ENCODE data around the gene ADTRP. TPM values are rescaled to one million over a fixed set of nuclear protein-coding genes. Genes with fewer than 3 reads are reported as not detected.

Gene ADTRP
- total RNA-seq, 1 experiment from 2014 or later, result 0.86 TPM

- BruUV-seq (replicated peaks), result no TSS peak
- Histone ChIP-seq H3K9me2 (ENCODE audit: insufficient read depth) (no peaks in the 10 kb centered on the region), H3K27me3 (ENCODE audit: insufficient read depth, low read length) (no peaks in the 10 kb centered on the region), H3K4me3 (replicated peaks in 1 of 2; ENCODE audit: low read depth in 1 of 2, low read length in 2 of 2) (no peak overlapping the region), H3K9ac (ENCODE audit: low read length) (no peak overlapping the region), H3K4me2 (ENCODE audit: low read length) (no peak overlapping the region), H3K36me3 (ENCODE audit: control insufficient read depth in 1 of 2, insufficient read depth in 2 of 2, low read length in 2 of 2) (no peaks in the 10 kb centered on the region), H4K20me1 (ENCODE audit: insufficient read depth) (no peaks in the 10 kb centered on the region), H3K27ac (ENCODE audit: low read depth, low read length) (no peak overlapping the region), H3K9me3 (ENCODE audit: control insufficient read depth in 1 of 2, insufficient read depth in 1 of 2, low read depth in 1 of 2, low read length in 2 of 2) (no peaks in the 10 kb centered on the region), H3K79me2 (ENCODE audit: insufficient read depth, low read length) (no peaks in the 10 kb centered on the region), H2AFZ (ENCODE audit: low read depth, low read length, poor library complexity, severe bottlenecking) (no peak overlapping the region), H3K4me1 (ENCODE audit: control insufficient read depth in 1 of 2, insufficient read depth in 2 of 2, low read length in 2 of 2) (peaks cover 0 to 5% of the 10 kb centered on the region in 2 experiments; a peak in 1 of 4 replicates)
- DNase-seq (ENCODE audit: low read depth, low spot score) (no peak), ATAC-seq (no peak)
- POLR2A ChIA-PET, result no interaction called here
- TF ChIP-seq, protein P1, sequence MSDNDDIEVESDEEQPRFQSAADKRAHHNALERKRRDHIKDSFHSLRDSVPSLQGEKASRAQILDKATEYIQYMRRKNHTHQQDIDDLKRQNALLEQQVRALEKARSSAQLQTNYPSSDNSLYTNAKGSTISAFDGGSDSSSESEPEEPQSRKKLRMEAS (IDR thresholded peaks at IDR 0.05), result no peak
- TF ChIP-seq CBX3 (IDR thresholded peaks at IDR 0.05; ENCODE audit: low read depth), result no peak
- no peak for TF ChIP-seq ATF3 (IDR thresholded peaks at IDR 0.05)
- intact Hi-C loops (cut with micrococcal nuclease), result no loop called here
- RAD21 ChIA-PET (ENCODE audit: low non-redundant PET in 1 of 2, low total read pairs in 2 of 2, uncharacterized antibody in 2 of 2, unreplicated experiment in 2 of 2), result no interaction called here
- CTCF ChIA-PET, result no interaction called here
Observed at GRCh38 chr6:11811644-11812264, 33.2 kb upstream of the ADTRP start.

GRCh38 chr6:11810854-11811643 lies 32.4 kb upstream of the ADTRP start:
- H4K20me1 ChIP-seq (ENCODE audit: insufficient read depth), result no peaks in the 10 kb centered on the region
- ChIA-PET RAD21 (ENCODE audit: low non-redundant PET in 1 of 2, low total read pairs in 2 of 2, uncharacterized antibody in 2 of 2, unreplicated experiment in 2 of 2) (no interaction called here), CTCF (no interaction called here), POLR2A (no interaction called here)
- ATAC-seq, result no peak
- H3K9me3 ChIP-seq (ENCODE audit: control insufficient read depth in 1 of 2, insufficient read depth in 1 of 2, low read depth in 1 of 2, low read length in 2 of 2), result no peaks in the 10 kb centered on the region
- no TSS peak for BruUV-seq (replicated peaks)
- DNase-seq (ENCODE audit: low read depth, low spot score), result no peak
- no peak overlapping the region for H2AFZ ChIP-seq (ENCODE audit: low read depth, low read length, poor library complexity, severe bottlenecking)
- intact Hi-C loops (cut with micrococcal nuclease), result no loop called here
- no peak overlapping the region for H3K27ac ChIP-seq (ENCODE audit: low read depth, low read length)
- H3K36me3 ChIP-seq (ENCODE audit: control insufficient read depth in 1 of 2, insufficient read depth in 2 of 2, low read length in 2 of 2), result no peaks in the 10 kb centered on the region
- H3K4me3 ChIP-seq (replicated peaks in 1 of 2; ENCODE audit: low read depth in 1 of 2, low read length in 2 of 2), result no peak overlapping the region
- H3K27me3 ChIP-seq (ENCODE audit: insufficient read depth, low read length), result no peaks in the 10 kb centered on the region
- no peaks in the 10 kb centered on the region for H3K79me2 ChIP-seq (ENCODE audit: insufficient read depth, low read length)
- H3K9ac ChIP-seq (ENCODE audit: low read length), result no peak overlapping the region
- no peaks in the 10 kb centered on the region for H3K9me2 ChIP-seq (ENCODE audit: insufficient read depth)
- peaks cover 0 to 5% of the 10 kb centered on the region in 2 experiments; a peak in 1 of 4 replicates for H3K4me1 ChIP-seq (ENCODE audit: control insufficient read depth in 1 of 2, insufficient read depth in 2 of 2, low read length in 2 of 2)
- no peak overlapping the region for H3K4me2 ChIP-seq (ENCODE audit: low read length)
- TF ChIP-seq, protein P1 (IDR thresholded peaks at IDR 0.05), result no peak
- TF ChIP-seq CEBPB (IDR thresholded peaks at IDR 0.05; ENCODE audit: low read depth) (no peak), RAD21 (IDR thresholded peaks at IDR 0.05; ENCODE audit: low read depth) (no peak), ELF1 (IDR thresholded peaks at IDR 0.05; ENCODE audit: borderline replicate concordance, low read depth) (no peak), ZFX (IDR thresholded peaks at IDR 0.05) (no peak), SP1 (IDR thresholded peaks at IDR 0.05; ENCODE audit: low read depth) (no peak), ZNF274 (IDR thresholded peaks at IDR 0.05; ENCODE audit: low read depth, low read length) (no peak), CBX3 (IDR thresholded peaks at IDR 0.05; ENCODE audit: low read depth) (no peak), REST (IDR thresholded peaks at IDR 0.05; ENCODE audit: low read depth) (no peak), EGR1 (IDR thresholded peaks at IDR 0.05; ENCODE audit: low read depth) (no peak), POLR2AphosphoS5 (IDR thresholded peaks at IDR 0.05; ENCODE audit: low read depth, low read length) (no peak)
- TF ChIP-seq, protein P2, sequence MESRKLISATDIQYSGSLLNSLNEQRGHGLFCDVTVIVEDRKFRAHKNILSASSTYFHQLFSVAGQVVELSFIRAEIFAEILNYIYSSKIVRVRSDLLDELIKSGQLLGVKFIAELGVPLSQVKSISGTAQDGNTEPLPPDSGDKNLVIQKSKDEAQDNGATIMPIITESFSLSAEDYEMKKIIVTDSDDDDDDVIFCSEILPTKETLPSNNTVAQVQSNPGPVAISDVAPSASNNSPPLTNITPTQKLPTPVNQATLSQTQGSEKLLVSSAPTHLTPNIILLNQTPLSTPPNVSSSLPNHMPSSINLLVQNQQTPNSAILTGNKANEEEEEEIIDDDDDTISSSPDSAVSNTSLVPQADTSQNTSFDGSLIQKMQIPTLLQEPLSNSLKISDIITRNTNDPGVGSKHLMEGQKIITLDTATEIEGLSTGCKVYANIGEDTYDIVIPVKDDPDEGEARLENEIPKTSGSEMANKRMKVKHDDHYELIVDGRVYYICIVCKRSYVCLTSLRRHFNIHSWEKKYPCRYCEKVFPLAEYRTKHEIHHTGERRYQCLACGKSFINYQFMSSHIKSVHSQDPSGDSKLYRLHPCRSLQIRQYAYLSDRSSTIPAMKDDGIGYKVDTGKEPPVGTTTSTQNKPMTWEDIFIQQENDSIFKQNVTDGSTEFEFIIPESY (IDR thresholded peaks at IDR 0.05; ENCODE audit: extremely low read depth, insufficient replicate concordance, low read length), result no peak

All from HCT116 (cell line).